ENCODE measurements around the gene MPEG1.

- TF ChIP-seq CTCF (IDR thresholded peaks at IDR 0.05), result no peak
- TF ChIP-seq, protein P1, sequence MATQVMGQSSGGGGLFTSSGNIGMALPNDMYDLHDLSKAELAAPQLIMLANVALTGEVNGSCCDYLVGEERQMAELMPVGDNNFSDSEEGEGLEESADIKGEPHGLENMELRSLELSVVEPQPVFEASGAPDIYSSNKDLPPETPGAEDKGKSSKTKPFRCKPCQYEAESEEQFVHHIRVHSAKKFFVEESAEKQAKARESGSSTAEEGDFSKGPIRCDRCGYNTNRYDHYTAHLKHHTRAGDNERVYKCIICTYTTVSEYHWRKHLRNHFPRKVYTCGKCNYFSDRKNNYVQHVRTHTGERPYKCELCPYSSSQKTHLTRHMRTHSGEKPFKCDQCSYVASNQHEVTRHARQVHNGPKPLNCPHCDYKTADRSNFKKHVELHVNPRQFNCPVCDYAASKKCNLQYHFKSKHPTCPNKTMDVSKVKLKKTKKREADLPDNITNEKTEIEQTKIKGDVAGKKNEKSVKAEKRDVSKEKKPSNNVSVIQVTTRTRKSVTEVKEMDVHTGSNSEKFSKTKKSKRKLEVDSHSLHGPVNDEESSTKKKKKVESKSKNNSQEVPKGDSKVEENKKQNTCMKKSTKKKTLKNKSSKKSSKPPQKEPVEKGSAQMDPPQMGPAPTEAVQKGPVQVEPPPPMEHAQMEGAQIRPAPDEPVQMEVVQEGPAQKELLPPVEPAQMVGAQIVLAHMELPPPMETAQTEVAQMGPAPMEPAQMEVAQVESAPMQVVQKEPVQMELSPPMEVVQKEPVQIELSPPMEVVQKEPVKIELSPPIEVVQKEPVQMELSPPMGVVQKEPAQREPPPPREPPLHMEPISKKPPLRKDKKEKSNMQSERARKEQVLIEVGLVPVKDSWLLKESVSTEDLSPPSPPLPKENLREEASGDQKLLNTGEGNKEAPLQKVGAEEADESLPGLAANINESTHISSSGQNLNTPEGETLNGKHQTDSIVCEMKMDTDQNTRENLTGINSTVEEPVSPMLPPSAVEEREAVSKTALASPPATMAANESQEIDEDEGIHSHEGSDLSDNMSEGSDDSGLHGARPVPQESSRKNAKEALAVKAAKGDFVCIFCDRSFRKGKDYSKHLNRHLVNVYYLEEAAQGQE (IDR thresholded peaks at IDR 0.05; ENCODE audit: insufficient read depth in 1 of 2, low read depth in 2 of 2, low read length in 1 of 2), result no peak
- TF ChIP-seq POLR2AphosphoS5 (IDR thresholded peaks at IDR 0.05; ENCODE audit: low read depth, low read length), result no peak
- no peak for TF ChIP-seq TCF7L2 (IDR thresholded peaks at IDR 0.05; ENCODE audit: low read depth, low read length)
- no peak for TF ChIP-seq SIN3A (IDR thresholded peaks at IDR 0.05; ENCODE audit: borderline replicate concordance, insufficient read depth, low read depth, low read length)
Measured at GRCh38 chr11:59205648-59206047, 7.1 kb downstream of the MPEG1 start.

Measured in Panc1 (cell line).